ENCODE measurements around the gene LRRC2.

DNA sequence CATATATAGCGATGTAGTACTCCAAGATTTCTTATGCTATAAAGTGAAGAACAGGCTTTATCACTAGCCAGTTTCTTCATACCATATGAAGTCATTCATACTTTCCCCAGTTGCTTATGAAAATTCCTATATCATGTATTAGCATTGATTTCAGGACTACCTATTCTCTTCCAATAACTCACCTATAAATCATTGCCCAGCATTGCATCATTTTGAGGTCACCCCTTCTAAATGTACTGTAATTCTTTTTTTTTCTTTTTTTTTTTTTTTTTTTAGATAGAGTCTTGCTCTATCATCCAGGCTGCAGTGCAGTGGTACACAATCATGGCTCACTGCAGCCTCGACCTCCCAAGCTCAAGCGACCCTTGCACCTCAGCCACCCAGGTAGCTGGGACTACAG lies 41.3 kb downstream of the LRRC2 start:
- TF ChIP-seq EZH2 (IDR thresholded peaks at IDR 0.05; ENCODE audit: borderline replicate concordance, low read depth, low read length, severe bottlenecking), result no peak
- TF ChIP-seq, protein P1, sequence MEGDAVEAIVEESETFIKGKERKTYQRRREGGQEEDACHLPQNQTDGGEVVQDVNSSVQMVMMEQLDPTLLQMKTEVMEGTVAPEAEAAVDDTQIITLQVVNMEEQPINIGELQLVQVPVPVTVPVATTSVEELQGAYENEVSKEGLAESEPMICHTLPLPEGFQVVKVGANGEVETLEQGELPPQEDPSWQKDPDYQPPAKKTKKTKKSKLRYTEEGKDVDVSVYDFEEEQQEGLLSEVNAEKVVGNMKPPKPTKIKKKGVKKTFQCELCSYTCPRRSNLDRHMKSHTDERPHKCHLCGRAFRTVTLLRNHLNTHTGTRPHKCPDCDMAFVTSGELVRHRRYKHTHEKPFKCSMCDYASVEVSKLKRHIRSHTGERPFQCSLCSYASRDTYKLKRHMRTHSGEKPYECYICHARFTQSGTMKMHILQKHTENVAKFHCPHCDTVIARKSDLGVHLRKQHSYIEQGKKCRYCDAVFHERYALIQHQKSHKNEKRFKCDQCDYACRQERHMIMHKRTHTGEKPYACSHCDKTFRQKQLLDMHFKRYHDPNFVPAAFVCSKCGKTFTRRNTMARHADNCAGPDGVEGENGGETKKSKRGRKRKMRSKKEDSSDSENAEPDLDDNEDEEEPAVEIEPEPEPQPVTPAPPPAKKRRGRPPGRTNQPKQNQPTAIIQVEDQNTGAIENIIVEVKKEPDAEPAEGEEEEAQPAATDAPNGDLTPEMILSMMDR (IDR thresholded peaks at IDR 0.05; ENCODE audit: borderline replicate concordance, extremely low read depth, low read length, poor library complexity, severe bottlenecking), result no peak

Measured in DND-41 (cell line).